ENCODE results near the gene DEFB124.
"Not testable (repeated sequence)": the region's sequence is repeated elsewhere in the genome, so short reads cannot be mapped to it uniquely, and the experiment has no call there.

The DEFB124 gene

DNA sequence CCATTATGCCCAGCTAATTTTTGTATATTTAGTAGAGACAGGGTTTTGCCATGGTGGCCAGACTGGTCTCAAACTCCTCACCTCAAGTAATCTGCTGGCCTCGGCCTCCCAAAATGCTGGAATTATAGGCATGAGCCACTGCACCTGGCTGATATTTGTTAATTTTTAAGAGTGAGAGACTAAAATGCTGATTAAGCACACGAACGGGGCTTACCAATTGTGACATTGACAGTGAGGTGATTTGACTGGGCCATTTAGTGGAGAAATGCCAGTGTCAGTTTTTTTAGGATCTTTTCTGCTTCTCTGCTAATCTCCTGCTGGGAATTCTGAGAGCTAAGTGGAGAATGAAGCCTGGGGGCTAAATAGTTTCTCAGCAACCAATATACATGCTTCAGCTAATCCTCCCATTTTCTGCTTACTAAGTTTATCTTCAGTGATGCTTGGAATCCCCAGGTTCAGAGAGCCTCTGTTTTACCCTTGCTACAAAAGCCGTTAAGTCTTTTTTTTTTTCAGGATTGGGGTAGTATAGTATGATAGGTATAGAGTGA is 44.3 kb downstream of the DEFB124 start:
- no peaks in the 10 kb centered on the region for H4K20me1 ChIP-seq (ENCODE audit: insufficient read depth, low read length)
- no peak overlapping the region for H3K4me2 ChIP-seq (ENCODE audit: low read length)
- H3K27ac ChIP-seq (ENCODE audit: low read length): no peak overlapping the region
- no peak overlapping the region for H3K9ac ChIP-seq (ENCODE audit: low read length)
- H3K9me3 ChIP-seq (ENCODE audit: insufficient read depth, low read length): no peaks in the 10 kb centered on the region
- H3K79me2 ChIP-seq (ENCODE audit: low read length): no peaks in the 10 kb centered on the region
- no peak overlapping the region for H2AFZ ChIP-seq (ENCODE audit: low read depth, low read length)
- no peaks in the 10 kb centered on the region; the same call in none of the 2 replicates for H3K27me3 ChIP-seq (ENCODE audit: low read depth, low read length)
- H3K4me1 ChIP-seq (ENCODE audit: low read length): no peaks in the 10 kb centered on the region
- TF ChIP-seq, protein P1, sequence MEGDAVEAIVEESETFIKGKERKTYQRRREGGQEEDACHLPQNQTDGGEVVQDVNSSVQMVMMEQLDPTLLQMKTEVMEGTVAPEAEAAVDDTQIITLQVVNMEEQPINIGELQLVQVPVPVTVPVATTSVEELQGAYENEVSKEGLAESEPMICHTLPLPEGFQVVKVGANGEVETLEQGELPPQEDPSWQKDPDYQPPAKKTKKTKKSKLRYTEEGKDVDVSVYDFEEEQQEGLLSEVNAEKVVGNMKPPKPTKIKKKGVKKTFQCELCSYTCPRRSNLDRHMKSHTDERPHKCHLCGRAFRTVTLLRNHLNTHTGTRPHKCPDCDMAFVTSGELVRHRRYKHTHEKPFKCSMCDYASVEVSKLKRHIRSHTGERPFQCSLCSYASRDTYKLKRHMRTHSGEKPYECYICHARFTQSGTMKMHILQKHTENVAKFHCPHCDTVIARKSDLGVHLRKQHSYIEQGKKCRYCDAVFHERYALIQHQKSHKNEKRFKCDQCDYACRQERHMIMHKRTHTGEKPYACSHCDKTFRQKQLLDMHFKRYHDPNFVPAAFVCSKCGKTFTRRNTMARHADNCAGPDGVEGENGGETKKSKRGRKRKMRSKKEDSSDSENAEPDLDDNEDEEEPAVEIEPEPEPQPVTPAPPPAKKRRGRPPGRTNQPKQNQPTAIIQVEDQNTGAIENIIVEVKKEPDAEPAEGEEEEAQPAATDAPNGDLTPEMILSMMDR (IDR thresholded peaks at IDR 0.05; ENCODE audit: low read depth, low read length): no peak
- TF ChIP-seq EZH2phosphoT487 (IDR thresholded peaks at IDR 0.05; ENCODE audit: low read depth): no peak
- no peak overlapping the region for H3K4me3 ChIP-seq (ENCODE audit: low read length)
- no peaks in the 10 kb centered on the region for H3K36me3 ChIP-seq (replicated peaks; ENCODE audit: low read depth, low read length)

- H3K4me3 ChIP-seq (ENCODE audit: low read length); H3K79me2 ChIP-seq (ENCODE audit: low read length); H3K4me1 ChIP-seq (ENCODE audit: low read length); H3K9ac ChIP-seq (ENCODE audit: low read length); H3K27me3 ChIP-seq (ENCODE audit: low read depth, low read length); H3K4me2 ChIP-seq (ENCODE audit: low read length); H3K9me3 ChIP-seq (ENCODE audit: insufficient read depth, low read length); H3K27ac ChIP-seq (ENCODE audit: low read length); H2AFZ ChIP-seq (ENCODE audit: low read depth, low read length); H3K36me3 ChIP-seq (replicated peaks; ENCODE audit: low read depth, low read length); H4K20me1 ChIP-seq (ENCODE audit: insufficient read depth, low read length): not testable (repeated sequence)
Measured at GRCh38 chr20:31427576-31427975, 47.4 kb downstream of the DEFB124 start.

- H3K27ac ChIP-seq (ENCODE audit: low read length); H3K4me1 ChIP-seq (ENCODE audit: low read length); H3K79me2 ChIP-seq (ENCODE audit: low read length); H2AFZ ChIP-seq (ENCODE audit: low read depth, low read length); H3K4me2 ChIP-seq (ENCODE audit: low read length); H3K9ac ChIP-seq (ENCODE audit: low read length); H3K4me3 ChIP-seq (ENCODE audit: low read length); H4K20me1 ChIP-seq (ENCODE audit: insufficient read depth, low read length); H3K36me3 ChIP-seq (replicated peaks; ENCODE audit: low read depth, low read length); H3K9me3 ChIP-seq (ENCODE audit: insufficient read depth, low read length); H3K27me3 ChIP-seq (ENCODE audit: low read depth, low read length): not testable (repeated sequence)
Measured at GRCh38 chr20:31426891-31427551, 47.9 kb downstream of the DEFB124 start.

GRCh38 chr20:31425797-31426196 is 49.1 kb downstream of the DEFB124 start:
- Histone ChIP-seq H2AFZ (ENCODE audit: low read depth, low read length) (no peak overlapping the region), H3K79me2 (ENCODE audit: low read length) (no peaks in the 10 kb centered on the region), H3K9me3 (ENCODE audit: insufficient read depth, low read length) (no peaks in the 10 kb centered on the region), H3K27me3 (ENCODE audit: low read depth, low read length) (peaks cover 8% of the 10 kb centered on the region; the same call in 1 of the 2 replicates), H3K27ac (ENCODE audit: low read length) (no peak overlapping the region), H3K4me2 (ENCODE audit: low read length) (no peak overlapping the region), H4K20me1 (ENCODE audit: insufficient read depth, low read length) (no peaks in the 10 kb centered on the region), H3K4me1 (ENCODE audit: low read length) (no peaks in the 10 kb centered on the region), H3K36me3 (replicated peaks; ENCODE audit: low read depth, low read length) (no peaks in the 10 kb centered on the region), H3K9ac (ENCODE audit: low read length) (no peak overlapping the region), H3K4me3 (ENCODE audit: low read length) (no peak overlapping the region)
- TF ChIP-seq, protein P1 (IDR thresholded peaks at IDR 0.05; ENCODE audit: low read depth, low read length): no peak
- TF ChIP-seq EZH2phosphoT487 (IDR thresholded peaks at IDR 0.05; ENCODE audit: low read depth): no peak

DNA sequence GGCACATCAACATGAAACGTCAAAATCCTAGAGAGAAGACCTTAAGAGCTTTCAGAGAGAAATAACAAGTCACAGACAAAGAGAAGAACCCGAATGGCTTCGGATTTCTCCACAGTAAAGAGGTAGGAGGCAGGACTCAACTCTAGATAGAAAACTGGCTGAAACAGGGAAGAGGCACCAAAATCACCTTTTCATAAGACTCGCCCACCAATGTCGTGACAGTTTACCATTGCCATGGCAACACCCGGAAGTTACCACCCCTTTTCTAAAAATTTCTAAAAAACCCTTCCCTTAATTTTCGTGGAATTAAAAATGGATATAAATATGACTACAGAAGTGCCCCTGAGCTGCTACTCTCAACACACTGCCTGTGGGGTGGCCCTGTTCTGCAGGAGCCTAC is 56.6 kb downstream of the DEFB124 start:
- H3K36me3 ChIP-seq (replicated peaks; ENCODE audit: low read depth, low read length): no peaks in the 10 kb centered on the region
- H3K27ac ChIP-seq (ENCODE audit: low read length): no peak overlapping the region
- 0 out of 2 replicates have a peak, but pooled peaks cover 5% of the 10 kb centered on the region for H3K27me3 ChIP-seq (ENCODE audit: low read depth, low read length)
- no peaks in the 10 kb centered on the region for H3K4me1 ChIP-seq (ENCODE audit: low read length)
- H4K20me1 ChIP-seq (ENCODE audit: insufficient read depth, low read length): no peaks in the 10 kb centered on the region
- H3K9ac ChIP-seq (ENCODE audit: low read length): no peak overlapping the region
- TF ChIP-seq EZH2phosphoT487 (IDR thresholded peaks at IDR 0.05; ENCODE audit: low read depth): no peak
- TF ChIP-seq, protein P1 (IDR thresholded peaks at IDR 0.05; ENCODE audit: low read depth, low read length): no peak
- H3K9me3 ChIP-seq (ENCODE audit: insufficient read depth, low read length): no peaks in the 10 kb centered on the region
- H3K79me2 ChIP-seq (ENCODE audit: low read length): no peaks in the 10 kb centered on the region
- H2AFZ ChIP-seq (ENCODE audit: low read depth, low read length): no peak overlapping the region
- no peak overlapping the region for H3K4me3 ChIP-seq (ENCODE audit: low read length)
- H3K4me2 ChIP-seq (ENCODE audit: low read length): no peak overlapping the region
